Spleen (tissue), 11 donors: ENCODE results near the gene GLRX. TPM values are rescaled to one million over a fixed set of nuclear protein-coding genes. Genes with fewer than 3 reads are reported as not detected.

ENCODE experiments used
- DNase-seq: peaks from one replicate; pipeline ENCODE4 v3.0.0-alpha.2; 2020
- H3K27ac ChIP-seq, 8 donors: fragments of 200-600 bp; sonication (generic) in 7 of 8; 1 replicate in 4 of 8; 2 replicates in 4 of 8; pipeline versions ENCODE4 v1.5.0 to v1.8.0; 2016 to 2021; ENCODE audit warnings: inconsistent platforms in 4 of 8, mild to moderate bottlenecking in 4 of 8, moderate library complexity in 1 of 8
- H3K27me3 ChIP-seq, 7 donors: fragments of 200-600 bp; sonication (generic) in 6 of 7; replicated peaks in 1 of 7; 1 replicate in 4 of 7; 2 replicates in 3 of 7; pipeline versions ENCODE4 v1.5.0 to v1.8.0; 2016 to 2021; ENCODE audit warnings: inconsistent platforms in 3 of 7, mild to moderate bottlenecking in 1 of 7
- H3K36me3 ChIP-seq, 6 donors: fragments of 200-600 bp; sonication (generic) in 5 of 6; 1 replicate in 4 of 6; 2 replicates in 2 of 6; pipeline versions ENCODE4 v1.5.0 to v1.8.0; 2016 to 2021; ENCODE audit warnings: inconsistent platforms in 2 of 6
- H3K4me1 ChIP-seq, 6 donors: fragments of 200-600 bp; sonication (generic) in 5 of 6; 1 replicate in 3 of 6; 2 replicates in 3 of 6; pipeline versions ENCODE4 v1.5.0 to v1.8.0; 2016 to 2021; ENCODE audit warnings: inconsistent platforms in 3 of 6
- H3K4me3 ChIP-seq, 8 donors: fragments of 200-600 bp; sonication (generic) in 7 of 8; 1 replicate in 4 of 8; 2 replicates in 4 of 8; pipeline versions ENCODE4 v1.5.0 to v1.8.0; 2016 to 2021; ENCODE audit warnings: inconsistent platforms in 4 of 8, mild to moderate bottlenecking in 4 of 8, moderate library complexity in 2 of 8
- H3K9me3 ChIP-seq, 8 donors: fragments of 200-600 bp; sonication (generic) in 7 of 8; 1 replicate in 4 of 8; 2 replicates in 4 of 8; pipeline versions ENCODE4 v1.5.0 to v1.8.0; 2016 to 2021; ENCODE audit warnings: inconsistent platforms in 4 of 8
- POLR2A ChIP-seq, 3 donors: fragments of 450-650 bp; IDR thresholded peaks; one replicate each; pipeline ENCODE4 v1.5.1; 2017; ENCODE audit warnings: antibody characterized with exemption in 3 of 3, mild to moderate bottlenecking in 1 of 3
- POLR2AphosphoS5 ChIP-seq, 3 donors: sonication (generic); formaldehyde crosslinking; IDR thresholded peaks; one replicate each; pipeline ENCODE4 v1.5.1; 2017; ENCODE audit warnings: antibody characterized with exemption in 3 of 3
- WGBS, 5 donors: extraction: QIAGEN DNeasy Blood & Tissue Kit in 3 of 5; methylation state at CpG; one replicate each; pipeline versions ENCODE4 v1.1.5 to v1.1.7; 2013 to 2018; 5-methylcytosine and 5-hydroxymethylcytosine counted together
- intact Hi-C: fragments of 100-400 bp; cut with DNase I; formaldehyde crosslinking; loops from one replicate; pipeline ENCODE4 v1.15.0; 2023; ENCODE audit warnings: low total_unique reads
- polyA plus RNA-seq, 3 donors: library from polyadenylated mRNA; stranded (reverse); fragments of 200-250 nt; gene quantifications; one replicate each; pipeline ENCODE4 v1.2.1, GENCODE V29; 2013
- total RNA-seq, 7 donors: library from RNA; depleted of rRNA in 3 of 7; stranded (reverse); fragments of >200 nt in 3 of 7; fragmentation: NEBNext Ultra II Directional in 4 of 7; extraction: Animal tissue kit (Norgen Biotek cat#: 25700) in 4 of 7; gene quantifications; one replicate each; pipeline versions ENCODE4 v1.1.0 to v1.2.1, GENCODE V29; 2016 to 2021
- TF ChIP-seq, protein P1 (sequence below), 11 experiments: fragments of 200-600 bp in 7 of 11; fragments of 450-650 bp in 4 of 11; sonication (generic) in 4 of 11; IDR thresholded peaks in 8 of 11; conservative IDR thresholded peaks in 3 of 11; 1 replicate in 7 of 11; 2 replicates in 4 of 11; pipeline versions ENCODE4 v1.4.0 to v1.8.0; 2016 to 2021; ENCODE audit warnings: antibody characterized with exemption in 11 of 11, inconsistent platforms in 4 of 11, mild to moderate bottlenecking in 1 of 11
- donor health status: healthy with polysubstance abuse.
- donor health status: DM: no; HTN: no; CAD: no; lungs with moderate emphysema.
- donor health status: DM: no; HTN: no; CAD: no.
- donor health status: Bipolar disorder and iron deficiency.
- donor health status: healthy.
- donor health status: DM: no; HTN: no; CAD: no.
- donor health status: DM: yes; HTN: yes; CAD: no.

Gene GLRX
- total and polyA plus RNA-seq, 10 donors: 59.3 to 149 (median 88.2) TPM

GRCh38 chr5:95801532-95801931 is 21.0 kb downstream of the GLRX start:
- no peak for TF ChIP-seq POLR2AphosphoS5 (IDR thresholded peaks at IDR 0.05)
- no peak for TF ChIP-seq POLR2A (IDR thresholded peaks at IDR 0.05)
- TF ChIP-seq, protein P1, sequence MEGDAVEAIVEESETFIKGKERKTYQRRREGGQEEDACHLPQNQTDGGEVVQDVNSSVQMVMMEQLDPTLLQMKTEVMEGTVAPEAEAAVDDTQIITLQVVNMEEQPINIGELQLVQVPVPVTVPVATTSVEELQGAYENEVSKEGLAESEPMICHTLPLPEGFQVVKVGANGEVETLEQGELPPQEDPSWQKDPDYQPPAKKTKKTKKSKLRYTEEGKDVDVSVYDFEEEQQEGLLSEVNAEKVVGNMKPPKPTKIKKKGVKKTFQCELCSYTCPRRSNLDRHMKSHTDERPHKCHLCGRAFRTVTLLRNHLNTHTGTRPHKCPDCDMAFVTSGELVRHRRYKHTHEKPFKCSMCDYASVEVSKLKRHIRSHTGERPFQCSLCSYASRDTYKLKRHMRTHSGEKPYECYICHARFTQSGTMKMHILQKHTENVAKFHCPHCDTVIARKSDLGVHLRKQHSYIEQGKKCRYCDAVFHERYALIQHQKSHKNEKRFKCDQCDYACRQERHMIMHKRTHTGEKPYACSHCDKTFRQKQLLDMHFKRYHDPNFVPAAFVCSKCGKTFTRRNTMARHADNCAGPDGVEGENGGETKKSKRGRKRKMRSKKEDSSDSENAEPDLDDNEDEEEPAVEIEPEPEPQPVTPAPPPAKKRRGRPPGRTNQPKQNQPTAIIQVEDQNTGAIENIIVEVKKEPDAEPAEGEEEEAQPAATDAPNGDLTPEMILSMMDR (IDR thresholded peaks at IDR 0.05 in 8 of 11, conservative IDR thresholded peaks at IDR 0.05 in 3 of 11): no peak
- H3K27ac ChIP-seq: no peak overlapping the region
- peaks cover 0 to 29% (median 0%) of the 10 kb centered on the region in 6 donors for H3K36me3 ChIP-seq
- DNase-seq: no peak
- 59 to 74% (median 63%) methylated on average over 2 of the region's 2 CpGs for WGBS, 5 donors
- intact Hi-C loops: no loop called here
- H3K4me3 ChIP-seq: no peak overlapping the region
- peaks cover 0 to 6% (median 0%) of the 10 kb centered on the region in 6 donors for H3K4me1 ChIP-seq
- peaks cover 0 to 10% (median 3%) of the 10 kb centered on the region in 8 donors for H3K9me3 ChIP-seq
- no peaks in the 10 kb centered on the region for H3K27me3 ChIP-seq

GRCh38 chr5:95800553-95800952 is 22.0 kb downstream of the GLRX start:
- Histone ChIP-seq H3K4me3 (no peak overlapping the region), H3K27me3 (no peaks in the 10 kb centered on the region), H3K9me3 (peaks cover 0 to 10% (median 3%) of the 10 kb centered on the region in 8 donors), H3K27ac (no peak overlapping the region), H3K36me3 (peaks cover 0 to 20% (median 0%) of the 10 kb centered on the region in 6 donors), H3K4me1 (peaks cover 0 to 6% (median 0%) of the 10 kb centered on the region in 6 donors)
- TF ChIP-seq POLR2A (IDR thresholded peaks at IDR 0.05) (no peak), POLR2AphosphoS5 (IDR thresholded peaks at IDR 0.05) (no peak)
- TF ChIP-seq, protein P1 (IDR thresholded peaks at IDR 0.05 in 8 of 11, conservative IDR thresholded peaks at IDR 0.05 in 3 of 11): no peak
- 92 to 97% (median 96%) methylated on average over 3 of the region's 3 CpGs for WGBS, 5 donors
- intact Hi-C loops: no loop called here
- DNase-seq: no peak

DNA sequence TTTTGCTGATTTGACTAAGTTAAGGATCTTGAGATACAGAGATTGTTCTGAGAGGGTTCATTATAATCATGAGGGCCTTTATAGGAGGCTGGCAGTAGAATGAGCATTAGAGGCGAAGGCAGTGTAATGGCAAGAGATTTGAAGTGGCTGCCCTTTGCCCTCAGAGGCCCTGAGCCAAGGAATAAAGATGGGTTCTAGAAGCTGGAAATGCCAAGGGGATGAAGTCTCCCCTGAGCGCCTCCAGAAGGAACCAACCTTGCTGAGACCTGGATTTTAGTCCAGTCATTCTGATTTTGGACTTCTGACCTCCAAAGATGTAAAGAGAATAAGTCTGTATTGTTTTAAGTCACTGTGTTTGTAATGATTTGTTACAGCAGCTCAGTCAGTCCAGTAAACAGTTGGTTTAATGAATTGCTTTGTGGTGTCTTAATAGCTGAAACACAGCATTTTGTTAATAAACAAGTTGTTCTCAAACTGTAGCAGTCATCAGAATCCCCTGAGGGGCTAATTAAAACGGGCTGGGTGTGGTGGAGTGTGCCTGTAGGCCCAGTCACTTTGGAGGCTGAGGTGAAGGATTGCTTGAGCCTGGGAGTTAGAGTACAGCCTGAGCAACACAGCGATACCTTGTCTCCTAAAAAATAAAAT is 23.2 kb downstream of the GLRX start:
- no peak for DNase-seq
- WGBS, 5 donors: 90 to 98% (median 96%) methylated on average over 4 of the region's 4 CpGs
- no peaks in the 10 kb centered on the region for H3K27me3 ChIP-seq
- TF ChIP-seq POLR2A (IDR thresholded peaks at IDR 0.05): no peak
- no peak for TF ChIP-seq POLR2AphosphoS5 (IDR thresholded peaks at IDR 0.05)
- TF ChIP-seq, protein P1 (IDR thresholded peaks at IDR 0.05 in 8 of 11, conservative IDR thresholded peaks at IDR 0.05 in 3 of 11): no peak
- peaks cover 0 to 20% (median 0%) of the 10 kb centered on the region in 6 donors for H3K36me3 ChIP-seq
- intact Hi-C loops: no loop called here
- H3K9me3 ChIP-seq: no peaks in the 10 kb centered on the region
- peaks cover 0 to 6% (median 0%) of the 10 kb centered on the region in 6 donors for H3K4me1 ChIP-seq
- no peak overlapping the region for H3K4me3 ChIP-seq
- no peak overlapping the region for H3K27ac ChIP-seq

GRCh38 chr5:95798545-95798944 is 24.0 kb downstream of the GLRX start:
- H3K4me3 ChIP-seq: no peak overlapping the region
- H3K36me3 ChIP-seq: peaks cover 0 to 27% (median 0%) of the 10 kb centered on the region in 6 donors
- TF ChIP-seq POLR2A (IDR thresholded peaks at IDR 0.05) (no peak), POLR2AphosphoS5 (IDR thresholded peaks at IDR 0.05) (no peak)
- TF ChIP-seq, protein P1 (IDR thresholded peaks at IDR 0.05 in 8 of 11, conservative IDR thresholded peaks at IDR 0.05 in 3 of 11): no peak
- H3K27ac ChIP-seq: no peak overlapping the region
- no peak for DNase-seq
- intact Hi-C loops: no loop called here
- H3K4me1 ChIP-seq: peaks cover 0 to 6% (median 0%) of the 10 kb centered on the region in 6 donors
- H3K9me3 ChIP-seq: no peaks in the 10 kb centered on the region
- H3K27me3 ChIP-seq: no peaks in the 10 kb centered on the region
